GM21786 (cell line): Measurements from ENCODE around the gene RAB31.
"Not testable (repeated sequence)": the region's sequence is repeated elsewhere in the genome, so short reads cannot be mapped to it uniquely, and the experiment has no call there.

Experiments
- ATAC-seq: cut with Tn5 transposase; IDR thresholded peaks from one replicate; pipeline ENCODE4 v1.9.1; 2021; ENCODE audit not compliant: unreplicated experiment

Gene RAB31

DNA sequence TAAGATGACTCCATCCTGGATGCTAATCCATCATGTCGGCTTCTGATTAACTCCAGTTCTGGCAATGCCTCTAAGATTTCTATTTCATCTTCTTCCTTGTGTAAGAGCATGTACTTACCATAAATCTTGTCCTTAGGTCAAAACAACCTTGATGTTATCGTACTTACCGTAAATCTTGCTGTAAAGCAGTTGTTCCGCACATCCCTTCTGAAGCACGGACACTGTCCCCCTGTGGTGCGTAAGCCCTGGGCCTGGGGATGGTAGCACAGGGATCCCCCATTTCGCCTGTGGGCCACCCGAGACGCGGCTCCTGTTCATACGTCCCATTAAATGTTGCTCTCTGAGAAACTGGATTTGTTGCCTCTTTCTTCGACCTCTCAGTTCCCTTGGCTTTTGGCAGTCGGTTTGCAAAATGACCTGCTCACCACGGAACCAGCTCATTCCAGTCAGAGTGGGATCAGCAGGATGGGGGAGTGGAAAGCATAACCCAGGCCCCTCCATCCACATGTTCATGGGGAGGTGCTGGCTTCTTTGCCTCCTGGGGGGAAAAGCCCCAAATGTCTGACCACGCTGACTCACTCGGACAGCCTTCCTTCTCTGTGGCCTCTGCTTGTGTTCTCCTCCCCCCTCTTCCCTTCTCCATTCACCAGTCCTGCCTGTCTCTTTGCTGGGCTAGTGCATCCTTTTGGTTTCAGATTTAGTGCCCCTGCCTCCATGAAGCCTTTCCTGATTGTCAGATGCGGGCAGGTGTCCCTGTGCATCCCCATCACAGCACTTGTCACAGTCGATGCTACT, 49.9 kb downstream of the RAB31 start:
- no peak for ATAC-seq

GRCh38 chr18:9758624-9759075, 50.5 kb downstream of the RAB31 start:
- no peak for ATAC-seq

GRCh38 chr18:9760641-9761040, 52.5 kb downstream of the RAB31 start:
- ATAC-seq = no peak

GRCh38 chr18:9762526-9762925, 54.4 kb downstream of the RAB31 start:
- no peak for ATAC-seq

GRCh38 chr18:9763157-9763556, 55.1 kb downstream of the RAB31 start:
- ATAC-seq = no peak

DNA sequence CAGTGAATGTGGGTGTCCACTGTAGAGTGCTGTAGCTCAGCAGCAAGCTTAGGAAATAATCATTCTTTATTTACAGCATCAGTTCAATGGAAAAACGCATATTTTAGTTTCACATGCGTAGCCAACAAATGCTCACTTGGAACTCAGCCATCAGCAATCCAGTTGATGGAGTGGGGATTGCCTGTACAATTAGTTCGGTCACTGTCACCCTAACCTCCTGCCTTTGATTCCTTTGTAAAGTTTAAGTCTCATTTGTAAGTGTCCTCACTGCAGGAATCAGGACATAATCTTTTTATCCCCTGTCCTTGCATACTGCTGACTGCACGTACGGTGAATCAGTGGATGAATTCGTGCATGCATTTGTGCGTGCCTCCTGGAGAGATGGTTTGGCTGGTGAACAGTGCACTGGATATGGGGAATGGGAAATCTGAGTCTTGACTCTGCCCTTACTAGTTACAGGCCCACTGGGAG, 55.9 kb downstream of the RAB31 start:
- no peak for ATAC-seq

GRCh38 chr18:9765501-9765900, 57.4 kb downstream of the RAB31 start:
- no peak for ATAC-seq

DNA sequence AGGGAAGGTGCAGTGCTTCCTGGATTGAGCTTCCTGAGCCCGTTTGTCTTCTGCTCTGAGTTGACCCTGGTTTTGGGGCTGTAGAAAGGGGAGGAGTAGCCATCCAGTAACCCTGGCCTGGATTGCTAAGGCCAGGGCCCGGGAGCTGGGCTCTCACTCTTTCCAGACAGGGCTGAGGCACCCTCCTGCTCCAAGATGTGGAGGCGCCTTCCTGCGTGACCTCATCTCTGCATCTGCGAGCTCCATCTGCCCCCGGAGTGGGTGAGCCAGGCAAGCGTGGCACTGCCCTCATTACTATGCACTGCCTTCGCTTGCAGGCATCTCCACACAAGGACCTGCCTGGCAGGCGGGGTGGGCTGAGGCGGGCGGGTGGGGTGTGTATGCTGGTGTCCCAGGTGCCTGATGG, 58.0 kb downstream of the RAB31 start:
- ATAC-seq = no peak

DNA sequence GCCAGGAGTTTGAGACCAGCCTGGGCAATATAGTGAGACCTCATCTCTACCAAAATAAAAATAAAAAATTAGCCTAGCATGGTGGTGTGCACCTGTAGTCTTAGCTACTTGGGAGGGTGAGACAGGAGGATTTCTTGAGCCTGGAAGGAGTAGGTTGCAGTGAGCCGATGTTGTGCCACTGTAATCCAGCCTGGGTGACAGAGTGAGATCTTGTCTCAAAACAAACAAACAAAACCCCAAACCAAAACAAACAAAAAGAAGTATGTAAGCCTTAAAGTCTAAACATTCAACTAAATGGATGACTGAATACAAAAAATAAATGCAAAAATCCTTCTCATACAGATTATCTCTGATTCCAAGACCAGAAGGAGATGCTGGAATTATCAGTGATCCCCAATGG, 58.6 kb downstream of the RAB31 start:
- ATAC-seq = no peak

DNA sequence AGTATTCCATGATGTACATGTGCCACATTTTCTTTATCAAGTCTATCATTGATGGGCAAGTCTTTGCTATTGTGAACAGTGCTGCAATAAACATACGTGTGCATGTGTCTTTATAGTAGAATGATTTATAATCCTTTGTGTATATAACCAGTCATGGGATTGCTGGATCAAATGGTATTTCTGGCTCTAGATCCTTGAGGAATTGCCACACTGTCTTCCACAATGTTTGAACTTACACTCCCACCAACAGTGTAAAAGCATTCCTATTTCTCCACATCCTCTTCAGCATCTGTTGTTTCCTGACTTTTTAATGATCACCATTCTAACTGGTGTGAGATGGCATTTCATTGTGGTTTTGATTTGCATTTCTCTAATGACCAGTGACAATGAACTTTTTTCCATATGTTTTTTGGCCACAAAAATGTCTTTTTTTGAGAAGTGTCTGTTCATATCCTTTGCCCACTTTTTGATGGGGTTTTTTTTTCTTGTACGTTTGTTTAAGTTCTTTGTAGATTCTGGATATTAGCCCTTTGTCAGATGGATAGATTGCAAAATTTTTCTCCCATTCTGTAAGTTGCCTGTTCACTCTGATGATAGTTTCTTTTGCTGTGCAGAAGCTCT, 60.1 kb downstream of the RAB31 start:
- not testable (repeated sequence) for ATAC-seq

GRCh38 chr18:9770111-9770510, 62.0 kb downstream of the RAB31 start:
- not testable (repeated sequence) for ATAC-seq

DNA sequence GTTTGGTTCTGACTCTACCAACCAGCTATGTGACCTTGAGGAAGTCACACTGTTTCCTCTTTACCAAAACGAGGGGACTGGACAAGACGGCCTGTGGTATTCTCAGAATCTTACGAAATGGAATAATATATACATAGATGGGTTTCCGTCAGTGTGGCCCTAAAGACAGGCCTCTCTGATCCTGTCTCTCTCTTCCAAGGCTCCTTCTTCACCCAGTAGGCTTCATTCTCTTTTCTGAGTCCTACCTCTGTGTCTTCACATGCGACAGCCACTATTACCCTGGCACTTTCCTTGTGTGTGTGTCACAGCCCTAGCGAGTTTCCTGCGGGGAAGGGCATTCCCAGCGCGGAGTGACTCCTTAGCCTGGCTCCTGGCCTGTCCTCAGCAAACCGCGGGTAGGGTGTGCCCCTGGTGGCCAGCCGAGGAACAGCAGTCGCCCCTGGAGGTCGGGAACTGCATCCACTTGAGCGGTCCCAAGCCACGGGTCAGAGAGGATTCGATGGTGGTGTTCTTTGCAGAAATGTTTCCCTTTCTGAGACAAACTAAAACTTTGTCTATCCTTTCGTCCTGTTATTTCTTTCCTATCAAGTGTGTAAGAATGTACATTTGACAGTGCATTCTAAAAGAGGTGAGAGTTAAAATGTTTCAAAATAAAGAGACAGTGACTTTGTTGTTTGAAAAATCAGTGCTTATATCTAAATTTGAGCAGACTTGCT, 63.3 kb downstream of the RAB31 start:
- ATAC-seq = peak; percentile 55

GRCh38 chr18:9771977-9772660, 64.0 kb downstream of the RAB31 start:
- ATAC-seq = no peak

DNA sequence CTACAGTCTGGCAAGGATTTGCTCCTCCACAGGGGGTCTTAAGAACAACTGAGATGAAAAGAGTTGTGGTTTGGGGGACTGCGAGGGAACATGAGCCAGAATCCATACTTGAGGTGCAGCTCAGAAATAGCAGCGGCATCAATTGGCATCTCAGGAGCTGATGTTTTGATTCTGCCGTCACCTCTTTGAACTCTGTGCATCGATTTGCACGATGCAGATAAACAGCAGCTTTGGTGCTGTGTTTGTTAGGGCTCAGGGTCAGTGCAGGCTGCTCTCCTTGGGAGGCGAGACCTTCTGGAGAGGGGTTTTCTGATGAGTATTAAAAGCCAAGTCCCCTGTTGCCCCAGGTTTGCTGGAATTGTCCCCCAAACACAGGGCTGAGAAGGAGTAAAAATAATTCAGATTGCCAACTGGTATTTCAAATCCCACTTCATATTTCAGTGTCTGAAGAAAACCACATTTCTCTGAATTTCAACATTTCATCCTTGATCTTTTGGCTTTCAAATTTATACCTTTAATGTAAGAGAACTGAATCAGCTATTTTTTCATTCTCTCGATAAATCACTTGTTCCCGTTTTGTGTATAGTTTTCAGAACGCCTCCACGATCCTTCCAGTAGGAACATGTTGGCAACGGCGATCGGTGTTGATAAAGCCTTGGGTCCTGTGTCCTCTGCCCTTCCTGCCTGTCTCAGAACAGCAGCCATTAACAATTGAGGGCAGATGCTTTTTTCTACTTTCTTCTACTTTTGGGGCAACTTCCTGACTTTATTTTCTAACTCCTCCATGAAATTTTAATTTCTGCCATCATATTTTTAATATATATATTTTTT, 65.0 kb downstream of the RAB31 start:
- ATAC-seq = no peak

DNA sequence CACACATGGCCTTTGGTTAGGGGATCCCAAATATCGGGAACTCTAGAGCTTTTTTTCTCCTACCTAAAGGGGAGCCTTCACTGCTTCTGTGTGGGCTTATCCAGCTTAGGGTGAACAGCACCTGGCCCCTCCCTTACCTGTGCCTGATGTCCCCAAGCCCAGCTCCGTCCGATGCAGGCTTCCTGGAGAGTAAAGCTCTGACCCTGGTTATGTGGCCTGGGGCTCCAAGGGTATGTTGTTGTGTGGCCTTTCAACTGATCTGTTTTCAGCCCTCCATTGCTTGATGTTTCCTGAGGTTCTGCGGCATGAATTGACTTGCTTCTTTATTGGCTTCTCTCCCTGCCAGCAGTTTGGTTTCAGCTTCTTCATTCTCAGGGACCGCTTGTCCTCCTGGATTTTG, 66.0 kb downstream of the RAB31 start:
- ATAC-seq = no peak

GRCh38 chr18:9775178-9775577, 67.1 kb downstream of the RAB31 start:
- ATAC-seq = no peak

- no peak for ATAC-seq
These were observed 71.5 kb downstream of the RAB31 start for GRCh38 chr18:9779630-9780029.

DNA sequence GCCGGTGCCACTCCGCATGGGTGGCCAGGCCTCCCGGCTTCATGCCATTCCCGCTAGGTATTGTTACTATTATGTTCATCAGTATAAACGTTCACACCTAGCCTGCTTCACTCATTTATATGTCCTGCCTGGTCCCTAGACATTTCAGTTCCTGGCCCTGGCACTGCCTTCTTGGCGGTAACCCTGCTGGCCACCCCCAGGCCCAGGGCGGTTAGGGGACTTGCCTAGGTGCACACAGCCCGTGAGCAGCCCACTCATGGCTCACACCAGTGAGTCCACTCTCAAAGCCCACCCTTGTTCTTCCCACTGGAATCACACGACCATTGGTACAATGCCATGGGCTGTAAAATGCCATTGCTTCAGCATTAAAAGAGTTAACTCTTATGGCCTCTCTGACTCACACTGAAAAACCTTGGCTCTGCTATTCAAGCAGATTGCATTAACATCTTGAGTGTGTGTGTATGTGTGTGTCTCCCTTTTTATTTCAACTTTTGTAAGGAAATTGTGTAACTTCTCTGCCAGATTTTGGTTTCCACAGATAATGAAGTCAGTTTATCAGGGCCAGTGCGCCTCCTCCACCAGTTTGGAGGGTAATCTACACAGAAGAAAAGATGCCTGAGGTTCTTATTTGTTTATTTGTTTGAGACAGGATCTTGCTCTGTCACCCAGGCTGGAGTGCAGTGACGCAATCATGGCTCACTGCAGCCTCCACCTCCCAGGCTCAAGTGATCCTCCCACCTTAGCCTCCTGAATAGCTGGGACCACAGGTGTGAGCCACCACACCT, 74.2 kb downstream of the RAB31 start:
- no peak for ATAC-seq

GRCh38 chr18:9786631-9787030, 78.5 kb downstream of the RAB31 start:
- ATAC-seq = no peak

DNA sequence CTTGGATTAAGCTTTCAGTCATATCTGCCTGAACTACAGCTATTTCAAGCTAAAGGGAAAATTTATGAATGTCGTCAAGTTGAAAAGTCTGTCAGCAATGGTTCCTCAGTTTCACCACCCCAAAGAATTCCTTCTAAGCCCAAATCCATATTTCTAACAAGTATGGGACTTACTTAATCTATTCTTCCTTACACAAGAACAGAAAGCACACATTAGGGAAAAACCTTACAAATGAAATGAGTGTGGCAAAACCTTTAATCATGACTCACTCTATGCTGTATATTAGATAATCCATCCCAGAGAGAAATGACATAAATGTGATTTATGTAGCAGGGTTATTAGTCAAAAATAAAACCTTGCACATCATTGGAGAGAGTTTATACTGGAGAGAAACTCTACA, 78.9 kb downstream of the RAB31 start:
- ATAC-seq = no peak
